HepG2 (cell line): Measurements from ENCODE around the gene MARCHF4.

Experiments used
- CTCF ChIP-seq: sonication (generic); formaldehyde crosslinking; IDR thresholded peaks from 2 replicates; pipeline ENCODE4 v1.5.0; 2020; ENCODE audit warnings: mild to moderate bottlenecking, missing genetic modification reagents, moderate library complexity
- ELF1 ChIP-seq: sonication (generic); formaldehyde crosslinking; IDR thresholded peaks from 2 replicates; pipeline ENCODE4 v1.4.0; 2020; ENCODE audit warnings: missing genetic modification reagents
- EP300 ChIP-seq, 3 experiments: sonication (generic) in 1 of 3; formaldehyde crosslinking in 1 of 3; IDR thresholded peaks; 2 replicates each; pipeline versions ENCODE4 v1.5.1 to v1.6.1; 2011 to 2020; ENCODE audit warnings: low read depth in 2 of 3, low read length in 2 of 3, borderline replicate concordance in 1 of 3, improper control_type of control experiment in 1 of 3, mild to moderate bottlenecking in 1 of 3, missing genetic modification reagents in 1 of 3, moderate library complexity in 1 of 3
- FOSL1 ChIP-seq: sonication (generic); formaldehyde crosslinking; IDR thresholded peaks from 2 replicates; pipeline ENCODE4 v1.9.0; 2021; ENCODE audit warnings: missing genetic modification reagents, borderline replicate concordance
- FOXJ3 ChIP-seq: sonication (generic); formaldehyde crosslinking; IDR thresholded peaks from 2 replicates; pipeline ENCODE4 v1.4.0; 2020; ENCODE audit warnings: missing genetic modification reagents, mild to moderate bottlenecking, borderline replicate concordance
- HIVEP1 ChIP-seq: sonication (generic); formaldehyde crosslinking; IDR thresholded peaks from 2 replicates; pipeline ENCODE4 v1.4.0; 2020; ENCODE audit warnings: mild to moderate bottlenecking, missing genetic modification reagents
- IRF1 ChIP-seq: sonication (generic); formaldehyde crosslinking; IDR thresholded peaks from 2 replicates; pipeline ENCODE4 v1.4.0; 2020; ENCODE audit warnings: low read depth, mild to moderate bottlenecking, missing genetic modification reagents
- JUNB ChIP-seq: sonication (generic); formaldehyde crosslinking; IDR thresholded peaks from 2 replicates; pipeline ENCODE4 v1.8.0; 2022; ENCODE audit warnings: missing genetic modification reagents, mild to moderate bottlenecking, borderline replicate concordance
- POLR2A ChIP-seq, 2 experiments: IDR thresholded peaks; 2 replicates each; pipeline ENCODE4 v1.6.1; 2011; ENCODE audit warnings: low read depth in 2 of 2, low read length in 2 of 2, mild to moderate bottlenecking in 1 of 2, moderate library complexity in 1 of 2; ENCODE audit not compliant: insufficient read depth in 1 of 2
- PREB ChIP-seq: sonication (generic); formaldehyde crosslinking; IDR thresholded peaks from 2 replicates; pipeline ENCODE4 v1.4.0; 2020; ENCODE audit warnings: missing genetic modification reagents
- TMF1 ChIP-seq: sonication (generic); formaldehyde crosslinking; IDR thresholded peaks from 2 replicates; pipeline ENCODE4 v1.8.1; 2022; ENCODE audit warnings: low read depth, missing genetic modification reagents
- ZFP36 ChIP-seq: fragments of 150-350 bp; IDR thresholded peaks from 2 replicates; pipeline ENCODE4 v1.6.1; 2018; ENCODE audit warnings: borderline replicate concordance, low read length, low read depth; ENCODE audit not compliant: partially characterized antibody
- ZFX ChIP-seq: sonication (generic); formaldehyde crosslinking; IDR thresholded peaks from 2 replicates; pipeline ENCODE4 v1.4.0; 2020; ENCODE audit warnings: mild to moderate bottlenecking, low read depth, missing genetic modification reagents, moderate library complexity
- ZNF280B ChIP-seq: sonication (generic); formaldehyde crosslinking; IDR thresholded peaks from 2 replicates; pipeline ENCODE4 v1.5.0; 2020; ENCODE audit warnings: missing genetic modification reagents, mild to moderate bottlenecking, borderline replicate concordance

- TF ChIP-seq ZFP36: no peak
- TF ChIP-seq CTCF (CRISPR knock-in tag): no peak
- no peak for TF ChIP-seq HIVEP1 (CRISPR knock-in tag)
- TF ChIP-seq ZNF280B (CRISPR knock-in tag): no peak
- TF ChIP-seq IRF1 (CRISPR knock-in tag): no peak
- no peak for TF ChIP-seq FOSL1 (CRISPR knock-in tag)
- TF ChIP-seq POLR2A (IDR thresholded peaks at IDR 0.05; ENCODE audit: insufficient read depth in 1 of 2, low read depth in 2 of 2, low read length in 2 of 2): no peak
- no peak for TF ChIP-seq JUNB (CRISPR knock-in tag)
- no peak for TF ChIP-seq PREB
- no peak for TF ChIP-seq ELF1 (CRISPR knock-in tag)
- no peak for TF ChIP-seq FOXJ3 (CRISPR knock-in tag)
- TF ChIP-seq TMF1 (CRISPR knock-in tag): no peak
- no peak for TF ChIP-seq EP300 (IDR thresholded peaks at IDR 0.05; ENCODE audit: low read depth in 2 of 2, low read length in 2 of 2)
- no peak for TF ChIP-seq EP300 (CRISPR knock-in tag; IDR thresholded peaks at IDR 0.05; ENCODE audit: borderline replicate concordance)
- no peak for TF ChIP-seq ZFX (CRISPR knock-in tag)
Observed at GRCh38 chr2:216349366-216349765, 22.9 kb downstream of the MARCHF4 start.
